Lower leg skin (tissue), 4 donors: ENCODE data around the gene ABLIM3. TPM values are rescaled to one million over a fixed set of nuclear protein-coding genes. Genes with fewer than 3 reads are reported as not detected.

ENCODE experiments used
- DNase-seq, 2 donors: peaks; one replicate each; pipeline ENCODE4 v3.0.0-alpha.2; 2019; ENCODE audit warnings: low spot score in 2 of 2
- H3K4me3 ChIP-seq: fragments of 200-600 bp; sonication (generic); 2 replicates; pipeline ENCODE4 v1.5.1; 2017; ENCODE audit warnings: mild to moderate bottlenecking, low read depth; ENCODE audit not compliant: poor library complexity, severe bottlenecking
- POLR2A ChIP-seq, 2 donors: fragments of 450-650 bp; IDR thresholded peaks; one replicate each; pipeline ENCODE4 v1.6.1; 2016 to 2017; ENCODE audit warnings: antibody characterized with exemption in 2 of 2, mild to moderate bottlenecking in 1 of 2, moderate library complexity in 1 of 2
- WGBS, 2 donors: methylation state at CpG; one replicate each; pipeline ENCODE4 v1.1.5; 2018; 5-methylcytosine and 5-hydroxymethylcytosine counted together
- intact Hi-C: fragments of 100-400 bp; cut with DNase I; formaldehyde crosslinking; loops from one replicate; pipeline ENCODE4 v1.15.0; 2023; ENCODE audit warnings: low total_unique reads
- total RNA-seq, 4 donors: library from RNA; depleted of rRNA; stranded (reverse); fragments of >200 nt; gene quantifications; one replicate each; pipeline ENCODE4 v1.1.0, GENCODE V29; 2016
- TF ChIP-seq, protein P1 (sequence below), 3 donors: fragments of 450-650 bp; IDR thresholded peaks; one replicate each; pipeline ENCODE4 v1.5.1; 2016; ENCODE audit warnings: antibody characterized with exemption in 3 of 3, mild to moderate bottlenecking in 3 of 3, moderate library complexity in 2 of 3

ABLIM3 gene
- total RNA-seq, 4 donors from 2014 or later = 4.2 to 12.3 (median 7.4) TPM

GRCh38 chr5:149161850-149162249 lies 20.6 kb downstream of the ABLIM3 start:
- no peak overlapping the region for H3K4me3 ChIP-seq
- TF ChIP-seq POLR2A (IDR thresholded peaks at IDR 0.05) = no peak
- TF ChIP-seq, protein P1, sequence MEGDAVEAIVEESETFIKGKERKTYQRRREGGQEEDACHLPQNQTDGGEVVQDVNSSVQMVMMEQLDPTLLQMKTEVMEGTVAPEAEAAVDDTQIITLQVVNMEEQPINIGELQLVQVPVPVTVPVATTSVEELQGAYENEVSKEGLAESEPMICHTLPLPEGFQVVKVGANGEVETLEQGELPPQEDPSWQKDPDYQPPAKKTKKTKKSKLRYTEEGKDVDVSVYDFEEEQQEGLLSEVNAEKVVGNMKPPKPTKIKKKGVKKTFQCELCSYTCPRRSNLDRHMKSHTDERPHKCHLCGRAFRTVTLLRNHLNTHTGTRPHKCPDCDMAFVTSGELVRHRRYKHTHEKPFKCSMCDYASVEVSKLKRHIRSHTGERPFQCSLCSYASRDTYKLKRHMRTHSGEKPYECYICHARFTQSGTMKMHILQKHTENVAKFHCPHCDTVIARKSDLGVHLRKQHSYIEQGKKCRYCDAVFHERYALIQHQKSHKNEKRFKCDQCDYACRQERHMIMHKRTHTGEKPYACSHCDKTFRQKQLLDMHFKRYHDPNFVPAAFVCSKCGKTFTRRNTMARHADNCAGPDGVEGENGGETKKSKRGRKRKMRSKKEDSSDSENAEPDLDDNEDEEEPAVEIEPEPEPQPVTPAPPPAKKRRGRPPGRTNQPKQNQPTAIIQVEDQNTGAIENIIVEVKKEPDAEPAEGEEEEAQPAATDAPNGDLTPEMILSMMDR (IDR thresholded peaks at IDR 0.05) = no peak
- intact Hi-C loops = no loop called here
- DNase-seq = no peak
- WGBS, 2 donors = 90 to 92% methylated on average over 5 of the region's 5 CpGs

- no peak overlapping the region for H3K4me3 ChIP-seq
- WGBS, 2 donors = 73 to 81% methylated on average over 9 of the region's 9 CpGs
- intact Hi-C loops = no loop called here
- DNase-seq = no peak
- TF ChIP-seq, protein P1 (IDR thresholded peaks at IDR 0.05) = no peak
- TF ChIP-seq POLR2A (IDR thresholded peaks at IDR 0.05) = no peak
These were observed 21.2 kb downstream of the ABLIM3 start for GRCh38 chr5:149162401-149163084.

GRCh38 chr5:149164731-149165130 lies 23.4 kb downstream of the ABLIM3 start:
- intact Hi-C loops = no loop called here
- DNase-seq = no peak
- TF ChIP-seq POLR2A (IDR thresholded peaks at IDR 0.05) = no peak
- TF ChIP-seq, protein P1 (IDR thresholded peaks at IDR 0.05) = no peak
- H3K4me3 ChIP-seq = no peak overlapping the region
- 77 to 93% methylated on average over 1 of the region's 1 CpG for WGBS, 2 donors

DNA sequence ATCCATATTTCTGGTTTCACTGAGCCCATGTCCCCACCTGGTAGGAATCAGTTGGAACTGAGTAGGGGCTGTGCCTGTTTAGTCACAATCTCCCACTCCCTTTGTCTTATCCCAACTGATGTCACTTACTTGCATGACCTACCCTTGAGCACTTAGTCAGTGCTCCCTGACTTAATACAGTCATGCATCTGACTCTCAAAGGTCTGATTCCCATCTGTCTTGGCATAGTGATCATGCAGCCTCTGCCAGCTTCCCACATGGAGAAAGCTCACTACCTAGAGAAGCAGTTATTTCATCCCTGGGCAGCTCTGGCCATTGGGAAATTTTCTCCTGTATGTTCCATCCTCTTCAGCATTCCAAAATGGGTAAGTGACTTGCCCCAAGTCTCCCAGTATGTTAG lies 24.8 kb downstream of the ABLIM3 start:
- intact Hi-C loops = no loop called here
- TF ChIP-seq, protein P1 (IDR thresholded peaks at IDR 0.05) = no peak
- no peak for TF ChIP-seq POLR2A (IDR thresholded peaks at IDR 0.05)
- no peak for DNase-seq
- H3K4me3 ChIP-seq = no peak overlapping the region

GRCh38 chr5:149166591-149167100 lies 25.4 kb downstream of the ABLIM3 start:
- no peak for DNase-seq
- no peak for TF ChIP-seq POLR2A (IDR thresholded peaks at IDR 0.05)
- TF ChIP-seq, protein P1 (IDR thresholded peaks at IDR 0.05) = no peak
- H3K4me3 ChIP-seq = no peak overlapping the region
- intact Hi-C loops = no loop called here
